ENCODE results near the gene OAS3.

OAS3 gene

GRCh38 chr12:113005762-113006161 is 67.5 kb downstream of the OAS3 start:
- Histone ChIP-seq H3K9me3 (ENCODE audit: insufficient read depth, low read depth, low read length) (no peaks in the 10 kb centered on the region), H3K36me3 (ENCODE audit: insufficient read depth, low read length) (no peaks in the 10 kb centered on the region), H3F3A (ENCODE audit: low read depth) (no peaks in the 10 kb centered on the region), H3K79me2 (ENCODE audit: insufficient read depth, low read length) (no peaks in the 10 kb centered on the region), H3K9me2 (replicated peaks; ENCODE audit: low read depth, low read length) (no peaks in the 10 kb centered on the region), H4K20me1 (ENCODE audit: insufficient read depth, low read length, poor library complexity, severe bottlenecking) (no peaks in the 10 kb centered on the region), H2AFZ (ENCODE audit: low read length) (no peak overlapping the region), H3K4me2 (ENCODE audit: low read depth, low read length, poor library complexity, severe bottlenecking) (no peak overlapping the region), H3K4me1 (ENCODE audit: insufficient read depth, low read length, poor library complexity, severe bottlenecking) (no peaks in the 10 kb centered on the region), H3K27me3 (ENCODE audit: insufficient read depth, low read length, poor library complexity, severe bottlenecking) (no peaks in the 10 kb centered on the region), H3K4me3 (ENCODE audit: low read length, poor library complexity, severe bottlenecking) (no peak overlapping the region), H3K9ac (ENCODE audit: low read depth, low read length, poor library complexity, severe bottlenecking) (no peak overlapping the region)
- no peak for TF ChIP-seq EZH2phosphoT487 (IDR thresholded peaks at IDR 0.05; ENCODE audit: borderline replicate concordance)
- peak; percentile 41 for TF ChIP-seq CTCF (conservative IDR thresholded peaks at IDR 0.05; ENCODE audit: low read length)

- Histone ChIP-seq H3K27me3 (ENCODE audit: insufficient read depth, low read length, poor library complexity, severe bottlenecking) (no peaks in the 10 kb centered on the region), H3K79me2 (ENCODE audit: insufficient read depth, low read length) (no peaks in the 10 kb centered on the region), H2AFZ (ENCODE audit: low read length) (no peak overlapping the region), H3K4me2 (ENCODE audit: low read depth, low read length, poor library complexity, severe bottlenecking) (no peak overlapping the region), H3F3A (ENCODE audit: low read depth) (no peaks in the 10 kb centered on the region), H4K20me1 (ENCODE audit: insufficient read depth, low read length, poor library complexity, severe bottlenecking) (no peaks in the 10 kb centered on the region), H3K9ac (ENCODE audit: low read depth, low read length, poor library complexity, severe bottlenecking) (no peak overlapping the region), H3K9me3 (ENCODE audit: insufficient read depth, low read depth, low read length) (no peaks in the 10 kb centered on the region), H3K4me3 (ENCODE audit: low read length, poor library complexity, severe bottlenecking) (no peak overlapping the region), H3K36me3 (ENCODE audit: insufficient read depth, low read length) (no peaks in the 10 kb centered on the region), H3K4me1 (ENCODE audit: insufficient read depth, low read length, poor library complexity, severe bottlenecking) (no peaks in the 10 kb centered on the region), H3K9me2 (replicated peaks; ENCODE audit: low read depth, low read length) (no peaks in the 10 kb centered on the region)
- TF ChIP-seq EZH2phosphoT487 (IDR thresholded peaks at IDR 0.05; ENCODE audit: borderline replicate concordance), result no peak
- no peak for TF ChIP-seq CTCF (conservative IDR thresholded peaks at IDR 0.05; ENCODE audit: low read length)
Measured at GRCh38 chr12:113006206-113006605, 67.9 kb downstream of the OAS3 start.

- H2AFZ ChIP-seq (ENCODE audit: low read length), result no peak overlapping the region
- no peaks in the 10 kb centered on the region for H3K9me2 ChIP-seq (replicated peaks; ENCODE audit: low read depth, low read length)
- TF ChIP-seq EZH2phosphoT487 (IDR thresholded peaks at IDR 0.05; ENCODE audit: borderline replicate concordance), result no peak
- TF ChIP-seq CTCF (conservative IDR thresholded peaks at IDR 0.05; ENCODE audit: low read length), result no peak
- H3K79me2 ChIP-seq (ENCODE audit: insufficient read depth, low read length), result no peaks in the 10 kb centered on the region
- H3K4me2 ChIP-seq (ENCODE audit: low read depth, low read length, poor library complexity, severe bottlenecking), result no peak overlapping the region
- no peaks in the 10 kb centered on the region for H3K4me1 ChIP-seq (ENCODE audit: insufficient read depth, low read length, poor library complexity, severe bottlenecking)
- no peaks in the 10 kb centered on the region for H3K36me3 ChIP-seq (ENCODE audit: insufficient read depth, low read length)
- H4K20me1 ChIP-seq (ENCODE audit: insufficient read depth, low read length, poor library complexity, severe bottlenecking), result no peaks in the 10 kb centered on the region
- H3K27me3 ChIP-seq (ENCODE audit: insufficient read depth, low read length, poor library complexity, severe bottlenecking), result no peaks in the 10 kb centered on the region
- no peak overlapping the region for H3K4me3 ChIP-seq (ENCODE audit: low read length, poor library complexity, severe bottlenecking)
- no peak overlapping the region for H3K9ac ChIP-seq (ENCODE audit: low read depth, low read length, poor library complexity, severe bottlenecking)
- H3F3A ChIP-seq (ENCODE audit: low read depth), result no peaks in the 10 kb centered on the region
- no peaks in the 10 kb centered on the region for H3K9me3 ChIP-seq (ENCODE audit: insufficient read depth, low read depth, low read length)
Measured at GRCh38 chr12:113006641-113007040, 68.4 kb downstream of the OAS3 start.
